Measurements from ENCODE around the gene ATG5.

DNA sequence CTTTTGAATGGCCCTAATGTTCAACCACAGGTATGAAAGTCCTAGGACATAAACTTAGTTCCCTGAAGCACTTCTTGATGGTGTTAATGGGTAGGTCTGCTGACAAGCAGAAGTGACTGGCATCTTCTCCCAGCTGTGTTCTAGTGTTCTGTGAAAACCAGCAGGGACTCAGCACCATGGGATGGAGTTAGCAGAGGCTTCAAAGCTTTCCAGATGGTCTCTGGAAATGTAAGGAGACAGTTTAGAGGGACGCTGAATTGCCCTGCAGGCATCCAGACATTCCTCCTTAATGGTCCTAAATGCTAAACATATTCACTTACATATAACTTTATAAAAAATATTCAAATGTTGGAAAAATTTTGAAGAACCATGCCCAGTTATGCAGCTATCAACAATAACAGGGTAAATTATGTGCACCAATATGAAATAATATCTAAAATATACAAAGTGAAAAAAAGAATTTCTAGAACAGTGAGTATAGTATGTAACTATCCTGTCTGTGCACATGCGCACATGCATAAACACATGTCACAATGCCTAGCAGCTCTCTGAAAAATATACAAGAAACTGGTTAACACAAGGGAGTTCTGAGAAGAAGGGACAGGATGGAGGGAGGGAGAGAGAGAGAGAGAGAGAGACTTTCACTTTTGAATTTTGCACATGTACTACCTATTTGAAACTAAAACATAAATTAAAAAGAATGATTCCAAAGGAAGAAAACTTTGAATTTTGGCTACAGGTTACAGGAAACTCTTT, 152.3 kb downstream of the ATG5 start:
- TF ChIP-seq, protein P1, sequence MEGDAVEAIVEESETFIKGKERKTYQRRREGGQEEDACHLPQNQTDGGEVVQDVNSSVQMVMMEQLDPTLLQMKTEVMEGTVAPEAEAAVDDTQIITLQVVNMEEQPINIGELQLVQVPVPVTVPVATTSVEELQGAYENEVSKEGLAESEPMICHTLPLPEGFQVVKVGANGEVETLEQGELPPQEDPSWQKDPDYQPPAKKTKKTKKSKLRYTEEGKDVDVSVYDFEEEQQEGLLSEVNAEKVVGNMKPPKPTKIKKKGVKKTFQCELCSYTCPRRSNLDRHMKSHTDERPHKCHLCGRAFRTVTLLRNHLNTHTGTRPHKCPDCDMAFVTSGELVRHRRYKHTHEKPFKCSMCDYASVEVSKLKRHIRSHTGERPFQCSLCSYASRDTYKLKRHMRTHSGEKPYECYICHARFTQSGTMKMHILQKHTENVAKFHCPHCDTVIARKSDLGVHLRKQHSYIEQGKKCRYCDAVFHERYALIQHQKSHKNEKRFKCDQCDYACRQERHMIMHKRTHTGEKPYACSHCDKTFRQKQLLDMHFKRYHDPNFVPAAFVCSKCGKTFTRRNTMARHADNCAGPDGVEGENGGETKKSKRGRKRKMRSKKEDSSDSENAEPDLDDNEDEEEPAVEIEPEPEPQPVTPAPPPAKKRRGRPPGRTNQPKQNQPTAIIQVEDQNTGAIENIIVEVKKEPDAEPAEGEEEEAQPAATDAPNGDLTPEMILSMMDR (conservative IDR thresholded peaks at IDR 0.05; ENCODE audit: low read length): no peak
- no peak for TF ChIP-seq EZH2phosphoT487 (IDR thresholded peaks at IDR 0.05; ENCODE audit: borderline replicate concordance)

Data from Loucy (cell line).